Keratinocyte (primary cell): ENCODE measurements around the gene RNF19B. TPM values are rescaled to one million over a fixed set of nuclear protein-coding genes. Genes with fewer than 3 reads are reported as not detected.

Experiments used
- DNase-seq: peaks from one replicate; pipeline ENCODE4 v3.0.0-alpha.2; 2011; ENCODE audit warnings: low read depth, missing footprints, low spot score
- FAIRE-seq: peaks from 2 replicates; lab custom pipeline; 2011; peaks lifted over from hg19 to GRCh38; lab: Jason Lieb, UNC
- H2AFZ ChIP-seq: 2 replicates; pipeline ENCODE4 v1.6.0; 2012; ENCODE audit warnings: low read length, control low read depth, inconsistent platforms; ENCODE audit not compliant: control insufficient read depth
- H3K27ac ChIP-seq: 2 replicates; pipeline ENCODE4 v1.5.1; 2011; ENCODE audit warnings: low read length; ENCODE audit not compliant: control insufficient read depth, insufficient read depth
- H3K27me3 ChIP-seq: 3 replicates; pipeline ENCODE4 v1.6.0; 2011; ENCODE audit warnings: low read length; ENCODE audit not compliant: control insufficient read depth, insufficient read depth; ENCODE audit errors: extremely low read depth
- H3K36me3 ChIP-seq, 2 experiments: 2 replicates in 1 of 2; 3 replicates in 1 of 2; pipeline ENCODE4 v1.5.1; 2011; ENCODE audit warnings: low read length in 2 of 2, mild to moderate bottlenecking in 1 of 2; ENCODE audit not compliant: control insufficient read depth in 2 of 2, insufficient read depth in 2 of 2; ENCODE audit errors: extremely low read depth in 1 of 2
- H3K4me1 ChIP-seq: 3 replicates; pipeline ENCODE4 v1.5.1; 2011; ENCODE audit warnings: low read length; ENCODE audit not compliant: control insufficient read depth, insufficient read depth; ENCODE audit errors: extremely low read depth
- H3K4me2 ChIP-seq: 3 replicates; pipeline ENCODE4 v1.6.0; 2011; ENCODE audit warnings: low read depth, low read length; ENCODE audit not compliant: control insufficient read depth, insufficient read depth; ENCODE audit errors: extremely low read depth
- H3K4me3 ChIP-seq, 3 experiments: fragments of 200-600 bp in 1 of 3; sonication (generic) in 1 of 3; 2 replicates in 2 of 3; 3 replicates in 1 of 3; pipeline ENCODE4 v1.5.1; 2011 to 2016; ENCODE audit warnings: low read length in 3 of 3, mild to moderate bottlenecking in 3 of 3, control low read depth in 2 of 3, inconsistent platforms in 1 of 3, low read depth in 1 of 3, mixed read lengths in 1 of 3, mixed run types in 1 of 3, moderate library complexity in 1 of 3; ENCODE audit not compliant: control insufficient read depth in 2 of 3, insufficient read depth in 2 of 3; ENCODE audit errors: extremely low read depth in 1 of 3
- H3K79me2 ChIP-seq: 2 replicates; pipeline ENCODE4 v1.6.0; 2012; ENCODE audit warnings: low read length; ENCODE audit not compliant: control insufficient read depth, insufficient read depth
- H3K9ac ChIP-seq: 3 replicates; pipeline ENCODE4 v1.6.0; 2011; ENCODE audit warnings: low read length; ENCODE audit not compliant: control insufficient read depth, insufficient read depth; ENCODE audit errors: extremely low read depth
- H3K9me1 ChIP-seq: 3 replicates; pipeline ENCODE4 v1.6.0; 2011; ENCODE audit warnings: low read length; ENCODE audit not compliant: control insufficient read depth, insufficient read depth; ENCODE audit errors: extremely low read depth
- H3K9me3 ChIP-seq: 2 replicates; pipeline ENCODE4 v1.5.1; 2012; ENCODE audit warnings: low read depth, low read length; ENCODE audit not compliant: control insufficient read depth
- H4K20me1 ChIP-seq: 3 replicates; pipeline ENCODE4 v1.6.0; 2011; ENCODE audit warnings: low read length; ENCODE audit not compliant: control insufficient read depth, insufficient read depth; ENCODE audit errors: extremely low read depth
- CTCF ChIP-seq, 3 experiments: IDR thresholded peaks in 1 of 3; conservative IDR thresholded peaks in 1 of 3; optimal IDR thresholded peaks in 1 of 3; 2 replicates in 2 of 3; 3 replicates in 1 of 3; pipeline versions ENCODE3 to v1.5.1; 2011; ENCODE audit warnings: low read length in 3 of 3, mild to moderate bottlenecking in 3 of 3, moderate library complexity in 2 of 3, control low read depth in 1 of 3, inconsistent platforms in 1 of 3; ENCODE audit not compliant: insufficient read depth in 2 of 3; ENCODE audit errors: extremely low read depth in 1 of 3
- EZH2 ChIP-seq: IDR thresholded peaks from one replicate; pipeline ENCODE4 v1.6.1; 2012; ENCODE audit warnings: inconsistent platforms, mild to moderate bottlenecking, low read length, moderate library complexity
- dilution Hi-C: fragments of 300-500 bp; cut with MboI; formaldehyde crosslinking; loops from one replicate; pipeline ENCODE4 v1.7.0; 2020; ENCODE audit warnings: low sequenced_read_pairs; ENCODE audit not compliant: extremely low pct_ligation_motif_present
- polyA plus RNA-seq, 5 experiments: library from polyadenylated mRNA; depleted of rRNA in 3 of 5; stranded (reverse) in 3 of 5; stranded (forward) in 1 of 5; unstranded in 1 of 5; fragments of >200 nt; gene quantifications; 1 replicate in 1 of 5; 2 replicates in 3 of 5; 3 replicates in 1 of 5; pipeline versions ENCODE4 v1.2.1 to v1.2.3, GENCODE V29; 2011 to 2012; ENCODE audit warnings: missing spikeins in 2 of 5, low read depth in 1 of 5, low replicate concordance in 1 of 5

Gene RNF19B
- polyA plus RNA-seq, 1 donor (not counting 4 experiments of a cell fraction or from before 2014, with no cell fraction given), result 33.5 TPM

GRCh38 chr1:32971156-32971555, 6.5 kb upstream of the RNF19B start:
- Histone ChIP-seq H3K4me1 (peaks cover 22% of the 10 kb centered on the region), H3K27ac (no peak overlapping the region), H4K20me1 (no peaks in the 10 kb centered on the region), H3K9me1 (no peaks in the 10 kb centered on the region), H3K4me2 (no peak overlapping the region), H3K9me3 (no peaks in the 10 kb centered on the region), H3K9ac (no peak overlapping the region), H3K36me3 (no peaks in the 10 kb centered on the region), H3K79me2 (no peaks in the 10 kb centered on the region), H2AFZ (no peak overlapping the region), H3K27me3 (no peaks in the 10 kb centered on the region), H3K4me3 (no peak overlapping the region)
- dilution Hi-C loops, result no loop called here
- FAIRE-seq (no peak), DNase-seq (no peak)
- TF ChIP-seq CTCF (optimal IDR thresholded peaks at IDR 0.05 in 1 of 3, IDR thresholded peaks at IDR 0.05 in 1 of 3, conservative IDR thresholded peaks at IDR 0.05 in 1 of 3; ENCODE audit: extremely low read depth in 1 of 3, insufficient read depth in 2 of 3, low read length in 3 of 3) (no peak), EZH2 (no peak)

GRCh38 chr1:32969566-32969965, 5.0 kb upstream of the RNF19B start:
- no peak overlapping the region for H3K9ac ChIP-seq
- no peak overlapping the region for H3K4me2 ChIP-seq
- peak; percentile 98 for FAIRE-seq
- peak; percentile 59 for DNase-seq
- H3K27ac ChIP-seq, result no peak overlapping the region
- H2AFZ ChIP-seq, result no peak overlapping the region
- no peaks in the 10 kb centered on the region for H3K9me3 ChIP-seq
- H3K79me2 ChIP-seq, result no peaks in the 10 kb centered on the region
- no peaks in the 10 kb centered on the region for H3K27me3 ChIP-seq
- H3K4me1 ChIP-seq, result peaks cover 27% of the 10 kb centered on the region
- TF ChIP-seq CTCF (optimal IDR thresholded peaks at IDR 0.05 in 1 of 3, IDR thresholded peaks at IDR 0.05 in 1 of 3, conservative IDR thresholded peaks at IDR 0.05 in 1 of 3; ENCODE audit: extremely low read depth in 1 of 3, insufficient read depth in 2 of 3, low read length in 3 of 3) (no peak), EZH2 (no peak)
- H3K4me3 ChIP-seq, result no peak overlapping the region
- no peaks in the 10 kb centered on the region for H4K20me1 ChIP-seq
- no peaks in the 10 kb centered on the region for H3K9me1 ChIP-seq
- H3K36me3 ChIP-seq, result no peaks in the 10 kb centered on the region
- dilution Hi-C loops, result no loop called here
